ENCODE data around the gene HLF.

DNA sequence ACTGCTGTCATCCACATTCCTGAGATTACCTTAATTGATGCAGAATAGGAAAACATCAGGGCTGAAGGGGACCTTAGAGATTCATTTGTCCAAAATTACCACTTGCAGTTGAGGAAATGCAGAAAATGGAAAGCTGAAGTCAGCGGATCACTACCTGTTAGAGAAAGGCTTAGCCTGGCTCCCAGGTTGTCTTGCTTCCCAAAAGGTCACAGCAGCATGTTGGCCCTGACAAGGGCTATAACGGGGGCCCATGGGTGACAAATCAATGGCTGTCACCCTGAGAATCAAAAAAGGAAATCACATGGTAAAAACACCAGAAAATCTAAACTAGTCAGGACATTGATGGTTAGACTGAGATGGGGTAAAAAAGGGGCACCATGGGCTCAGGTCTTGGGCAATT, 51.7 kb downstream of the HLF start:
- TF ChIP-seq, protein P1, sequence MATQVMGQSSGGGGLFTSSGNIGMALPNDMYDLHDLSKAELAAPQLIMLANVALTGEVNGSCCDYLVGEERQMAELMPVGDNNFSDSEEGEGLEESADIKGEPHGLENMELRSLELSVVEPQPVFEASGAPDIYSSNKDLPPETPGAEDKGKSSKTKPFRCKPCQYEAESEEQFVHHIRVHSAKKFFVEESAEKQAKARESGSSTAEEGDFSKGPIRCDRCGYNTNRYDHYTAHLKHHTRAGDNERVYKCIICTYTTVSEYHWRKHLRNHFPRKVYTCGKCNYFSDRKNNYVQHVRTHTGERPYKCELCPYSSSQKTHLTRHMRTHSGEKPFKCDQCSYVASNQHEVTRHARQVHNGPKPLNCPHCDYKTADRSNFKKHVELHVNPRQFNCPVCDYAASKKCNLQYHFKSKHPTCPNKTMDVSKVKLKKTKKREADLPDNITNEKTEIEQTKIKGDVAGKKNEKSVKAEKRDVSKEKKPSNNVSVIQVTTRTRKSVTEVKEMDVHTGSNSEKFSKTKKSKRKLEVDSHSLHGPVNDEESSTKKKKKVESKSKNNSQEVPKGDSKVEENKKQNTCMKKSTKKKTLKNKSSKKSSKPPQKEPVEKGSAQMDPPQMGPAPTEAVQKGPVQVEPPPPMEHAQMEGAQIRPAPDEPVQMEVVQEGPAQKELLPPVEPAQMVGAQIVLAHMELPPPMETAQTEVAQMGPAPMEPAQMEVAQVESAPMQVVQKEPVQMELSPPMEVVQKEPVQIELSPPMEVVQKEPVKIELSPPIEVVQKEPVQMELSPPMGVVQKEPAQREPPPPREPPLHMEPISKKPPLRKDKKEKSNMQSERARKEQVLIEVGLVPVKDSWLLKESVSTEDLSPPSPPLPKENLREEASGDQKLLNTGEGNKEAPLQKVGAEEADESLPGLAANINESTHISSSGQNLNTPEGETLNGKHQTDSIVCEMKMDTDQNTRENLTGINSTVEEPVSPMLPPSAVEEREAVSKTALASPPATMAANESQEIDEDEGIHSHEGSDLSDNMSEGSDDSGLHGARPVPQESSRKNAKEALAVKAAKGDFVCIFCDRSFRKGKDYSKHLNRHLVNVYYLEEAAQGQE (IDR thresholded peaks at IDR 0.05; ENCODE audit: low read depth): no peak
- TF ChIP-seq FOXM1 (IDR thresholded peaks at IDR 0.05; ENCODE audit: borderline replicate concordance, low read depth) (no peak), TCF12 (IDR thresholded peaks at IDR 0.05; ENCODE audit: low read depth) (no peak), ZBTB7A (IDR thresholded peaks at IDR 0.05; ENCODE audit: low read depth) (no peak)
